ENCODE results near the gene MAPK8.

- no peak for TF ChIP-seq POLR2AphosphoS5 (IDR thresholded peaks at IDR 0.05; ENCODE audit: low read depth, low read length)
- no peak for TF ChIP-seq POLR2A (IDR thresholded peaks at IDR 0.05; ENCODE audit: low read depth, low read length)
- no peak for TF ChIP-seq TAF1 (IDR thresholded peaks at IDR 0.05; ENCODE audit: borderline replicate concordance, low read depth, low read length)
Measured at GRCh38 chr10:48333856-48334255, 27.4 kb downstream of the MAPK8 start.
